ENCODE results near the gene SPATC1L. TPM values are rescaled to one million over a fixed set of nuclear protein-coding genes. Genes with fewer than 3 reads are reported as not detected.

SPATC1L gene
- total RNA-seq, 1 donor from 2014 or later = 4.5 TPM

GRCh38 chr21:46121286-46122221 is 62.7 kb downstream of the SPATC1L start:
- DNase-seq (ENCODE audit: low read depth) = no peak

- DNase-seq (ENCODE audit: low read depth) = no peak
These were observed 63.7 kb downstream of the SPATC1L start for GRCh38 chr21:46120301-46121285.

GRCh38 chr21:46119637-46120271 is 64.5 kb downstream of the SPATC1L start:
- no peak for DNase-seq (ENCODE audit: low read depth)

DNA sequence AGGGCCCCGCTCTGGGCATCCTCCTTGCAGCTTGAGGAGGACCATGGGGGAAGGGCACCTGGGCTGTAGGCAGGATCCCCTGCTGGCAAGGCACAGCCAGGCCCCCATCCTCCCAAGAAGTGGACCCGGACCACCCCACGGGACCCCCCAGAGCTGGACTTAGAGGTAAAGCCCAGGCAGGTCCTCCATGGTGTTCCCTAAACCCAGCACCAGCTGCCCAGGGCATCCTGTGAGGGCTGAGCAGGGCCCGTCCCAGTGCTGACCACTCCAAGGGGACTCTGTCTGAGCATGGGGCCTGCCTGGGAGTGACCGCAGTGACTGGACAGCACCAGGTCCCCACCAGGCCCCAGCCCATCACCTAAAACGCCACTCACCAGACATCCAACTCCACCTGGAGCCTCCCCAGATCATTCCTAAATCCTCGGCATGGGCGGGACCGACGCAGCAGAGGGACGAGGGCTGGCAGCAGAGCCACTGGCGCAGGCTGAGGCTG is 65.1 kb downstream of the SPATC1L start:
- DNase-seq (ENCODE audit: low read depth) = no peak

- DNase-seq (ENCODE audit: low read depth) = no peak
These were observed 65.7 kb downstream of the SPATC1L start for GRCh38 chr21:46118316-46119143.

- no peak for DNase-seq (ENCODE audit: low read depth)
These were observed 66.5 kb downstream of the SPATC1L start for GRCh38 chr21:46117586-46118315.

DNA sequence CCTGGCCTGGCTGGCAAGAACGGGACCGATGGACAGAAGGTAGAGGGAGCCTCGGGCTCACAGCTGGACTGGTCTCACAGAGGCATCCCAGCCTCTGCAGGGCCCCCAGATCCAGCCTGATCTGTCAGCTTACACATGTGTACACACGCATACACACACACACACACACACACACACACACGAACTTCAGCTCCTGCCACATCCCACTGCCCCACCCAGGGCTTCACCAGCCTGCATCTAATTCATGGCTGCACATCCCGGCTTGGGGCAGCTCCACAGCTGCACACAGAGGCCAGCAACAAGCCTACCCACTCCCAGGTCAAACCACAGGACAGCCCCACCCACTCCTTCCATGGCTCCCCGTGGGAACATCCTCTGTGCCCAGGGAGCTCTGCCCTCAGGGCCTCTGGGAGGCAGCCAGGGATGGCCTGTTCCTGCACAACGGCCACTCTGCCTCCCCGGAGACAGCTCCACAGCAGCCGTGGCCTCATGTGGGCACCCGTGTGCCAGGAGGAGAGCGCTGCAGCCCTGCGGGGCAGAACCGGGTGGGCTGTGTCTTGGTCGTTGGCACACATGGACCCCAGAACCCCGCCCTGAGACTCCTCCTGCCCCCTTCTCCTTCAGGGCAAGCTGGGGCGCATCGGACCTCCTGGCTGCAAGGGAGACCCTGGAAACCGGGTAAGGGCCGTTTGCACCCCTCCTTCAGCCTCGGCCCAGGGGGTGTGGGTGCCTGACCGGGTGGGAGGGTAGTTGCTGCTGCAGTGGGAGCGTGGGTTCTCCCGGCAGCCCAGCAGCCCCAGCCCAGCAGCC is 67.3 kb downstream of the SPATC1L start:
- no peak for DNase-seq (ENCODE audit: low read depth)

DNA sequence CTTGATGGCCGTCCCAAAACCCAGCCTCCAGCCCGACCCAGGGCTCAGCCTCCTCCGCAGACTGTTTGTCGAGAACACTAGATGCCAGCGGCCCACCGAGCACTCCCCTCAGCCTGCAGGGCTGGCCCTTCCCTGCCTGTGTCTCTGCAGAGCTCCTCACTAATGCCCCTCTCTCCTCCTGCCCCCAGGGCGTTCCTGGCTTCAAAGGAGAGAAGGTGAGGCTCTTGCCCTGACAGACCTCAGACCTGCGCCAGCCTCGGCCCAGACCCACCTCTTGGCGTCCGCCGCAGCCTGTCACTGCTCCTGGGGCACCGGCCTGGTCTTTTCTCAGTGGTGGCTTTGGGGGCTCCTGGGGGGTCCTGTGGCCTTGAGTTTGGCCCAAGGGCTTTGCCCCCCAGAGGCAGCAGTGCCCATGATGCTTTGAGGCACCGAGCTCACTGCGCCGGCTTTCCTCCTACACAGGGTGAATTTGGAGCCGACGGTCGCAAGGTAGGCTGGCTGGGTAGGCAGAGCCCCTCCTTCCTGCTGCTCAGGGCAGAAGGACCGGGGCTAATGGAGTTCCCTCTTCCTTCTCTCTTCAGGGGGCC is 68.0 kb downstream of the SPATC1L start:
- DNase-seq (ENCODE audit: low read depth) = no peak

- no peak for DNase-seq (ENCODE audit: low read depth)
These were observed 68.6 kb downstream of the SPATC1L start for GRCh38 chr21:46115441-46116188.

GRCh38 chr21:46114963-46115362 is 69.3 kb downstream of the SPATC1L start:
- DNase-seq (ENCODE audit: low read depth) = no peak

DNA sequence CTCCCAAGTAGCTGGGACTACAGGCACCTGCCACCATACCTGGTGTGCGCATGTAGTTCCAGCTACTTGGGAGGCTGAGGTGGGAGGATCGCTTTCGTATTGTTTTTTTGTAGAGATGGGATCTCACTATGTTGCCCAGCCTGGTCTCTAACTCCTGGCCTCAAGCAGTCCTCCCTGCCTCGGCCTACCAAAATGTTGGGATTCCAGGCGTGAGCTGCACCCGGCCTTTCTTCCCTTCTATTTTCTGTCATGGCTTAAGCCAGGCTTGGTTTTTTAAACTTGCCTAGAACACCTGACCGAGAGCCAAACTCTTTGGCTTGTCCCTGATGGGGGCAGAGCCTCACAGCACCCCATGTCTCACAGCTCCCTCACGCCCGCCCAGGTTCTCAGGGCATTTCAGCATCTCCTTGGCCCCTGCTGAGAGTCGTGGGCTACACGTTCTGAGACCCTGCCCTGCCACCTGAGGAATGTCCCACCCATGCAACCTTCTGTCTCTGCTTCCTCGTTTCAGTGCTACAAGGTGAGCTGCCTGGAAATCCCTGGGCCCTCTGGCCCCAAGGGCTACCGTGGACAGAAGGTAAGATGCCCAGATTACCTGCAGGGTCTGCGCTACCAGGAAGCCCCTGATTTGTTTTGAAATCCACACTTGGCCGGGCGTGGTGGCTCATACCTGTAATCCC is 70.6 kb downstream of the SPATC1L start:
- DNase-seq (ENCODE audit: low read depth) = no peak

- no peak for DNase-seq (ENCODE audit: low read depth)
These were observed 71.5 kb downstream of the SPATC1L start for GRCh38 chr21:46112725-46113215.

GRCh38 chr21:46111857-46112724 is 72.2 kb downstream of the SPATC1L start:
- DNase-seq (ENCODE audit: low read depth) = no peak

GRCh38 chr21:46111193-46111571 is 73.1 kb downstream of the SPATC1L start:
- no peak for DNase-seq (ENCODE audit: low read depth)
